Liver (tissue), 3 donors: ENCODE data around the gene TBCA.

Experiments used
- TAF1 ChIP-seq: conservative IDR thresholded peaks from 2 replicates; pipeline ENCODE4 v1.6.1; 2016; ENCODE audit warnings: antibody characterized with exemption, mild to moderate bottlenecking
- YY1 ChIP-seq: IDR thresholded peaks from 2 replicates; pipeline ENCODE4 v1.6.1; 2016; ENCODE audit warnings: antibody characterized with exemption, mild to moderate bottlenecking
- TF ChIP-seq, protein P1 (sequence below): fragments of 150-350 bp; IDR thresholded peaks from 2 replicates; pipeline ENCODE4 v1.5.1; 2017; ENCODE audit warnings: improper control_type of control experiment, low read depth, low read length; ENCODE audit not compliant: missing input control
- TF ChIP-seq, protein P2 (sequence below): IDR thresholded peaks from 2 replicates; pipeline ENCODE4 v1.6.1; 2016; ENCODE audit warnings: antibody characterized with exemption
- TF ChIP-seq, protein P3 (sequence below): IDR thresholded peaks from 2 replicates; pipeline ENCODE4 v1.6.1; 2016; ENCODE audit warnings: antibody characterized with exemption
- donor health status: healthy.
- donor health status: healthy.

DNA sequence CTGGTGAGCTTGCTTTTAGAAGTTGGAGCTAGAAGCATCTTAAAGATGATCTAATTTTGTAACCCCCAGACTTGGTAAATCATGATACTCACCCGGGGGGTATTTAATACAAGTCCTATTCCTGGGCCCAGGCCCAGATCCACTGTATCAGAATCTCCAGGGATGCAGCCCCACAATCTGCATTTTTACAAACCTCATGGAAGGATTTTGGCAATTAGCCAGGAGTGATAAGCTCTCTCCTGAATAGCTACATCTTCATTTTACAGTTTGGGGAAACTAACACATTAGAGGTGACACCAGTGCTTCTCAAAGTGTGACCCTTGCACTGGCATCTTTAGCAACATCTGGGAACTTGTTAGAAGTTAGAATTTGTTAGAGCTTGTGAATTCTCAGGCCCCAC is 106.5 kb downstream of the TBCA start:
- TF ChIP-seq, protein P1, sequence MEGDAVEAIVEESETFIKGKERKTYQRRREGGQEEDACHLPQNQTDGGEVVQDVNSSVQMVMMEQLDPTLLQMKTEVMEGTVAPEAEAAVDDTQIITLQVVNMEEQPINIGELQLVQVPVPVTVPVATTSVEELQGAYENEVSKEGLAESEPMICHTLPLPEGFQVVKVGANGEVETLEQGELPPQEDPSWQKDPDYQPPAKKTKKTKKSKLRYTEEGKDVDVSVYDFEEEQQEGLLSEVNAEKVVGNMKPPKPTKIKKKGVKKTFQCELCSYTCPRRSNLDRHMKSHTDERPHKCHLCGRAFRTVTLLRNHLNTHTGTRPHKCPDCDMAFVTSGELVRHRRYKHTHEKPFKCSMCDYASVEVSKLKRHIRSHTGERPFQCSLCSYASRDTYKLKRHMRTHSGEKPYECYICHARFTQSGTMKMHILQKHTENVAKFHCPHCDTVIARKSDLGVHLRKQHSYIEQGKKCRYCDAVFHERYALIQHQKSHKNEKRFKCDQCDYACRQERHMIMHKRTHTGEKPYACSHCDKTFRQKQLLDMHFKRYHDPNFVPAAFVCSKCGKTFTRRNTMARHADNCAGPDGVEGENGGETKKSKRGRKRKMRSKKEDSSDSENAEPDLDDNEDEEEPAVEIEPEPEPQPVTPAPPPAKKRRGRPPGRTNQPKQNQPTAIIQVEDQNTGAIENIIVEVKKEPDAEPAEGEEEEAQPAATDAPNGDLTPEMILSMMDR, result no peak
- TF ChIP-seq TAF1 (no peak), YY1 (no peak)
- TF ChIP-seq, protein P2, sequence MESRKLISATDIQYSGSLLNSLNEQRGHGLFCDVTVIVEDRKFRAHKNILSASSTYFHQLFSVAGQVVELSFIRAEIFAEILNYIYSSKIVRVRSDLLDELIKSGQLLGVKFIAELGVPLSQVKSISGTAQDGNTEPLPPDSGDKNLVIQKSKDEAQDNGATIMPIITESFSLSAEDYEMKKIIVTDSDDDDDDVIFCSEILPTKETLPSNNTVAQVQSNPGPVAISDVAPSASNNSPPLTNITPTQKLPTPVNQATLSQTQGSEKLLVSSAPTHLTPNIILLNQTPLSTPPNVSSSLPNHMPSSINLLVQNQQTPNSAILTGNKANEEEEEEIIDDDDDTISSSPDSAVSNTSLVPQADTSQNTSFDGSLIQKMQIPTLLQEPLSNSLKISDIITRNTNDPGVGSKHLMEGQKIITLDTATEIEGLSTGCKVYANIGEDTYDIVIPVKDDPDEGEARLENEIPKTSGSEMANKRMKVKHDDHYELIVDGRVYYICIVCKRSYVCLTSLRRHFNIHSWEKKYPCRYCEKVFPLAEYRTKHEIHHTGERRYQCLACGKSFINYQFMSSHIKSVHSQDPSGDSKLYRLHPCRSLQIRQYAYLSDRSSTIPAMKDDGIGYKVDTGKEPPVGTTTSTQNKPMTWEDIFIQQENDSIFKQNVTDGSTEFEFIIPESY, result no peak
- TF ChIP-seq, protein P3, sequence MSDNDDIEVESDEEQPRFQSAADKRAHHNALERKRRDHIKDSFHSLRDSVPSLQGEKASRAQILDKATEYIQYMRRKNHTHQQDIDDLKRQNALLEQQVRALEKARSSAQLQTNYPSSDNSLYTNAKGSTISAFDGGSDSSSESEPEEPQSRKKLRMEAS, result no peak
